HG03439 (cell line): ENCODE measurements around the gene ATRIP.

ENCODE experiments used
- ATAC-seq: cut with Tn5 transposase; IDR thresholded peaks from one replicate; pipeline ENCODE4 v1.9.1; 2021; ENCODE audit warnings: mild to moderate bottlenecking, moderate library complexity; ENCODE audit not compliant: unreplicated experiment

Gene ATRIP

GRCh38 chr3:48501196-48501595, 54.7 kb downstream of the ATRIP start:
- no peak for ATAC-seq

DNA sequence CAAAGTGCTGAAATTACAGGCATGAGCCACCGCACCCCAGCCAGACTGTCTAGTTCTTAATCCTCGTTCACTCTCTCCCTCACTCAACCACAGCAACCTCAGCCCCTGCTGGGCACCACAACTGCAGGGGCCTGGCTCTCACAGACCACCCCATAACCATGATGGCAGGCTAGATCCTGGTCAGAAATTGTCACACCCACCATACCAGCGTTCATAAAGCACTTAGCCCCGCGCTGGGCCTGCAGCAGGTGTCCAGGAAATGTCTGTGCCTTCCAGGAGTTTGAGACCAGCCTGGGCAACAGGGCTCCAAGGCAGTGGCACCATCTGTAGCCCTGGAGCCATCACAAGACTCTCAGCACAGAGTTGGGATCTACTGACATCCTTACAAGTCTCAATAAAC, 55.6 kb downstream of the ATRIP start:
- ATAC-seq, result no peak

DNA sequence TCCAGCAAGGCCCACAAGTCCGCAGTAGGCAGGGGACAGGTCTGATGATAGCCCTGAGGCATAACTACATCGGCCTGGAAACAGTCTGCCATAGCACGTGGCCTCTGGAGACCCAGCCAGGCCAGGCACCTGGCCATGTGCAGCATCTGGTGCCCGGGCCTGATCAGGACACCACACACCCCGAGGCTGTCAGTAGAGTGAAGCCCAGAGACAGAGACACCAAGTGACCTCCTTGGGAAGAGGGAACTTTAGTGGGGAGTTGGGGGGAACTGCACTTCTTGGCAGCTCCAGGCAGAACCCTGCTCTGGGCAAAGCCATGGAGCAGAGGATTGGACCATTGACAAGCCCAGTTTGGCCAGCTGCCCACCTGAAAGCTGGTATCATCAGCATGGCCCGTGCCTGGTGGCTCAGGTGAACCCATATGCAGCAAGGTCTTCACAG, 56.2 kb downstream of the ATRIP start:
- ATAC-seq, result no peak

DNA sequence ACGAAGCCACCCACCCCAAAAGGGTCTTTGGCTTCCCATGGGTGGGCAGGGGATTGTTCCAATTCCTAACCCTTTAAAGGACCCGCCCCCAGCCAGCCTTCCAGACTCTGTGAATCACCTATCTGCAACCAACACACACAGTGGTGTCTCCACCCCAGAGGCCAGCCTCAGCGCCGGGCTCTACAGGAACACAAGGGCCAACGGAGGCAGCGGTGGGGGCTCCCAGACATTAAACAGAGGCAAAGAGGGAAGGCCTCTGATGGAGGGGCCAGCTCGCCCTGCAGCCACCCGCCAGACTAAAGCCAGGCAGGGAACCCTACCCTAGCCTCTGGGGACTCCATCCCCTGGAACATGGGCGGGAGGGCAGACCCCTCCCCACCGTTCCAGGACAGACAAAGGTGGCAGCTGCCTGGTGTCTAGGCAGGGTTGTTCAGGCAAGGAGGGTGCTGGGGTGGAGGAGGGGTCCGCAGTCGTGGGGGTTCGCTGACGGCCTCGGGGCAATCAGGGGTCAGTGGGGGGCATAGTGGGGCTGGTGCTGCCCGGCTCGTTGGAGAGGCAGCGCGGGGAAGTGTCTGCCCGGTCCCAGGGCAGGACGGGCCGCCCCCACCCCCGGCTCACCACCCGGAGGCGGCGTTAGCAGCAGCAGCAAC, 57.0 kb downstream of the ATRIP start:
- ATAC-seq, result no peak

DNA sequence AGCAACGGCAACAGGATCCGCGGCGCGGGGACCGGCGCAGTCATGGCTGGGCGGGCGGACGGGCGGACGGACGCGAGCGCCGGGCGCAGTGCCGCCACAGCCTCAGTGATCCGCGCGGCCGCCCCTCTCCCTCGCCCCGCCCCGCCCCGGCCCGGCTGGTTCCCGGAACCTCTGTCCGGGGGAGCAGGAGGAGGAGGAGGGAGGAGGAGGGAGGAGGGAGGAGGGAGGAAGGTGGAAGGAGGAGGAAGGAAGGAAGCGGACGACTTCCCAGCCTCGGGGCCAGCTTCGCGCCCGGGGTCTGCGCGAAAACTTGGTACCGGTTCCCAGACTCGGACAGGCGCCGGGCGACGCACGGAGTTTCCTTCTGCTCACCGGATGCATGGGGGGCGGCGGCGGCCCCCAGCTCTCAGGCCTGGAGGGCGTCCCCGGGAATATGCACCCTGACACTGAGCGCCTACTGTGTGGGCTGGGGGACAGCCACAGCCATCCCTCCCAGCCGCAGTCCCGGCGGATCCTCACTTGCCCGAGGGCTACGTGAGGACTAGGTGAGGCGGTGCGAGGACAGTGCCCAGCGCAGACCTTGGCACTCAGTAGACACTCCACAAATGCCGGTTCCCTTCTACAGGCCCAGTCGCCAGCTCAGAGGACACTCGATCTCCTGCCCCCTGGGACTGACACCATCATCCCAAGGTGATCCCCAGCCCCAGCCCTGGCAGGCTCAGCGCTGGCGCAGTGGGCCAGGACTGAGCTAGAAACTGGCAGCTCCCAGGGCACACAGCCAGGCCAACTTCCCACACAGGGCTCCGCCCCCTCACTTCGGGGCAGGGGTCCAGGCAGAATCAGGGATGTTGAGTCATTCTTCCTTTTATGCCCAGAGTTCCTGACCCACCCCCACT, 57.8 kb downstream of the ATRIP start, which contains the start of gene SHISA5:
Gene SHISA5, minus strand, starts transcription at position 124 of the 896 bp plus-strand sequence. Its CDS starts 80 bp downstream, at position 44.
- no peak for ATAC-seq

DNA sequence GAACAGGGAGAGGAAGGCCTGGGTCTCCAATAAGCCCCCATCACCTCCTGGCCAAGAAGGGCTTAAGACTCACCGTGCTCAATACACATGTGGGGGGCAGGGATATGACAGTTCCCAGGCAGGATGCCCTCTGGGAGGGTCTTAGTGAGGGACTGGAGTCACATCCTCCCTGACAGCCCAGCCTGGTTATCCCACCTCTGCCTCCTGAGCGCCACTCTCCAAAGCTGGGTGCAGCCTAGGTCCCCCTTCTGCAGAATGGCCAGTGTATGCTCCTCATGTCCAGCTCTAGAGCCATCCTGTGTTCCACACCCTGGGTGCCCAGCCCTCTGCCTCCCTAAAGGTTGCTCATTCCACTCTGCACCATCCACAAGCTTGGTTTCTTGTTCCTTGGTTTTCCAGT, 58.6 kb downstream of the ATRIP start:
- no peak for ATAC-seq

DNA sequence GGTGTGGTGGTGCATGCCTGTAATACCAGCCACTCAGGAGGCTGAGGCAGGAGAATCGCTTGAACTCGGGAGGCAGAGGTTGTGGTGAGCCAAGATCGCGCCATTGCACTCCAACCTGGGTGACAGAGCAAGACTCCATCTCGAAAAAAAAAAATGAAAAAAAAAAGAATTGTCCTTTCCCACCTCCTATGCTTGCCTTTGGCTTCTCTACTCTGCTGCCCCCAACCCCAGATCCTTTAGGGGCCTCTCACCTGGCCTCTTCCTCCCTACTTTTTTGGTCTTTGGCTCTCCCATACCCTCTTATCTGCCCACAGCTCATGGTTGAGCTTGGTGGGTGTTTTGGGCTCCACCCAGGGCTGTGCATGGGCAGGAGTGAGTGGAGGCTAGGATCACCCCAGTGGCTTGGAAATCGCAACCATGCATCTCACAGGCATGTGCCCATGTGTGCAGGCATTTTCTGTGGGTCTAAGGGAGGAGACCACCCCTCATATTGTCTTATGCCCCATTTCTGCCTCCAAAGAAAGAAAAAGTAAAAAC, 59.5 kb downstream of the ATRIP start:
- ATAC-seq, result no peak

GRCh38 chr3:48507256-48508061, 60.9 kb downstream of the ATRIP start:
- no peak for ATAC-seq

GRCh38 chr3:48511551-48511950, 65.0 kb downstream of the ATRIP start:
- ATAC-seq, result no peak

DNA sequence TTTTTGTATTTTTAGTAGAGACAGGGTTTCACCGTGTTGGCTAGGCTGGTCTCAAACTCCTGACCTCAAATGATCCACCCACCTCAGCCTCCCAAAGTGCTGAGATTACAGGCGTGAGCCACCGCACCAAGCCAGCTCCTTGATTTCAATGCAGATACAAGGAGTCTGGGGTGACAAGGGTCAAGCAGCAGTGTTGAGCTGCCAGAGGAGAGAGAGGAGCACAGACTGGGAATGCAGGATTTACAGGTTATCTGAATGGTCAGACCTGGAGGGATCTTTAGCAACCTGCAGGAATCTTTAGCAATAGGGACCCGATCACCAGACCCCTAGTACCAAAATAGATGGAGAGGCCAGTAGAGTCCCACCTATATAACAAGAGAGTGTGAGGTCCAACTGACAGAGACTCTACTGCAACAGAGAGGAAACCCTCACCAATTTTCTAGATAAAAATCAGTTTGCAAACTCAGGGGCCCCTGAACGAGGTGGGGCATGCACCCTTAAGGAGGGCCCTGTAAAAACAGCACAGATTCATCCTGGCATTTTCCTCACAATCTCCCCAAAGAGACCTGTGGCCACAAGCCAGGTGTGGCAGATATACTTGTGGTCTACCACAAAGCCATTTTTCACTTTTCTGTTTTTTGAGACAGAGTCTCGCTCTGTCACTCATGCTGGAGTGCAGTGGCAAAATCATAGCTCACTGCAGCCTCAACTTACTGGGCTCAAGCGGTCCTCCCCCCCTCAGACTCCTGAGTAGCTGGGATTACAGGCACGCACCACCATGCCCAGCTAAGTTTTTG, 68.1 kb downstream of the ATRIP start:
- no peak for ATAC-seq
